Right renal pelvis (tissue), 4 donors: ENCODE measurements around the gene SUN3. TPM values are rescaled to one million over a fixed set of nuclear protein-coding genes. Genes with fewer than 3 reads are reported as not detected.
A peak's percentile ranks its signal among the peaks of the same experiment; 100 is the strongest.
"Not testable (repeated sequence)": the region's sequence is repeated elsewhere in the genome, so short reads cannot be mapped to it uniquely, and the experiment has no call there.

Experiments used
- DNase-seq, 4 donors: peaks; one replicate each; pipeline ENCODE4 v3.0.0-alpha.2; 2013; ENCODE audit warnings: low read depth in 4 of 4, low spot score in 3 of 4, missing footprints in 1 of 4
- polyA plus RNA-seq, 4 donors: library from polyadenylated mRNA; unstranded; fragments of 120-200 nt; gene quantifications; one replicate each; pipeline ENCODE4 v1.2.1, GENCODE V29; 2013; ENCODE audit not compliant: insufficient read length in 4 of 4

Gene SUN3
- polyA plus RNA-seq, 4 donors: 0.29 to 0.44 TPM; not detected in 2

DNA sequence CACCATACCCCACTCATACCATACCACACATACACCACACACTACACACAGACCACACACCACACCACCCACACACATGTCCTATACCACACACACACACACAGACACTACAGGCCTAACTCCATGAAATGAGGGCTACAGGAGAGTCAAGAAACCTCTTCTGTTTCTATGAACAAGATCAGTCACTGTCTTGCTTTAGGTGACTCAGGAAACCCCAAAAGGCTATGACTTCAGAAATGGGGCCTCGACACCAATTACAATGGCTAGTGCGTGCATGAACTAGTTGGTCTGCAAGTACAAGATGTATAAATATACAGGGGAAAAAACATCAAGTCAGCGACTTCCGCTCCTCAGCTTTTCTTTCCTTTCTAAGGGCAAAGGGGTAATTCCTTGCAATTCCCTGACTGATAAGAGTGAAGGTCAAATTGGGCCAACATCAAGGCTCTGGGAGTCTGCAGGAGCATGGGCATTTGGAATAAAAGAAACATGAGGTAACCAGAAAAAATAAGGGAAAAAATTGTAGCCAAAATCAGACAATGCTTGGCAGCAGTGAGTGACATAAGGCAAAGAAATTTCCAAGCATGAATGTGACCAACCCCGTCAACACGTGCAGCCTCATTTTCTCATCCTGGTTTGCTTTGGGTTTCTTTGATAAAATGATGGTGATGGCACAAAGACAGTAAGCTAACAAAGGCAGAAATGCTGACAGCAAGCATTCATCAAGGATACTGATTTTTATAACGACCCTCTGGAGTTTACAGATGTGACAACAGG lies 82.1 kb downstream of the SUN3 start:
- DNase-seq: no peak

DNA sequence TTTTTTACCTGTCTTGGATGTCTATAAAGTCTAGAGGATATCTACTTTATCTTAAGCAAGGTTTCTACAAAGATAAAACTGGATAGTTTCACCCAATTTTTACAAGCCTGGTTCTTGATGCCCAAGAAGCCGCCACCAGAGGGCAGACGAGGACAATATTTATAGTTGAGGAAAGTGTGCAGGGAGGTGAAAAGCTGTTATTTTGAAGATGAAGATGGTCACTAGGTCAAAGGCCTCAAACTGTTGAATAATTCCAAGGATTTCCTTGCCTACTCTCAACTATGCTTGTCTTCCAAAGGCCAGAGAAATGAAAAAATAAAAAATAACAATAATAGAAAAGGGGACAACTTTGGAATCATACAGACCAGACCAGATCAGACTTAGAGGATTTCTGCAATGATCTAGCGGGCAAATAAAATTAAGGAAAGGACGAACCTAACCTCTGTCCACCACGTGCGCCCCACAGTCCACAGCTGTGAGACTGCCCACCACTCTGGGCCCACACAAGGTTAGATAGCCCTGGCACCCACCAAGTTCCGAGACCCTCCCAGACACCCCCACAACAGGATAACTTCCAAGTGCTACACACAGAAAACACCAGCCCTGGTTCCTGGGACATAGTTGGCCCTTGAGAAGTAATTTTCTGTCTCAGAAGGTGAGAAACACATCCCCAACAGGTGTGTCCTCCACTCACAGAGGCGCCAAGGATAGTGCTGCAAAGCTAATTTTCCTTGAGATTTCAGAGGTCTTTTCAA lies 83.5 kb downstream of the SUN3 start:
- DNase-seq: peak; percentile 36 to 58 (median 45)

DNA sequence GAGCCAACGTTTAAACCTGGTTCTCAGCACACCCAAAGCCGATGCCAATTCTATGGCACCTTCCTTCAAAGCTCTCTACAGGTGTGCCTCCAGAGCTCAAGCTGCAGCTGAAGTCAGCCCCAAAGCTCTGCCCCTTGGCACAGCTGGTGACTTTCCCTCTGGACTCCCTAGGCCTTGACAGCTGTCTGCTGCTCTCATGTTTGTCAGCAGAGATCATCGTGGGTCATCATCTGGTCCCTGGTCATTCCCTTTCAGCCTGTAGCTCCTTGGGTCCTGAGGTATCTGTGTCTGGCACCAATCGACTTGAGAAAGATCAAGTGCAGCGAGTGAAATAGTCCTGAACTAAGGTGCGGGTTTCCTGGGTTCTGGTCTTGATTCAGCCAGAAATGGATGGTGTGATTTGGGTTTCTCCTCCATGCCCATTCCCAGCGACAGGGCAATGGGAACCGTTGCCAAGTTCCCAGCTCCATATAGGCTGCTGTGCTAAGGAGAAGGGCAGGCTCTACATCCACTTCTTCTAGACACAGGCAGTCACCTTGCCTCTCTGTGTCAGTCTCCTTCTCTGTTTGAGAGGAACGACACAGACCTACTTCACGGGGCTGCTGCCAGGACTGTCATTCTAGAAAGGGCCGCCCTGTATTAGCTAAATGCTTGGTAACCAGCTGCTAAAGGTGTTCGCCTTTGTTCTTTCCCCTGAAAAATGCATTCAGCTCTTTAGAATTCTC lies 84.2 kb downstream of the SUN3 start:
- no peak for DNase-seq

DNA sequence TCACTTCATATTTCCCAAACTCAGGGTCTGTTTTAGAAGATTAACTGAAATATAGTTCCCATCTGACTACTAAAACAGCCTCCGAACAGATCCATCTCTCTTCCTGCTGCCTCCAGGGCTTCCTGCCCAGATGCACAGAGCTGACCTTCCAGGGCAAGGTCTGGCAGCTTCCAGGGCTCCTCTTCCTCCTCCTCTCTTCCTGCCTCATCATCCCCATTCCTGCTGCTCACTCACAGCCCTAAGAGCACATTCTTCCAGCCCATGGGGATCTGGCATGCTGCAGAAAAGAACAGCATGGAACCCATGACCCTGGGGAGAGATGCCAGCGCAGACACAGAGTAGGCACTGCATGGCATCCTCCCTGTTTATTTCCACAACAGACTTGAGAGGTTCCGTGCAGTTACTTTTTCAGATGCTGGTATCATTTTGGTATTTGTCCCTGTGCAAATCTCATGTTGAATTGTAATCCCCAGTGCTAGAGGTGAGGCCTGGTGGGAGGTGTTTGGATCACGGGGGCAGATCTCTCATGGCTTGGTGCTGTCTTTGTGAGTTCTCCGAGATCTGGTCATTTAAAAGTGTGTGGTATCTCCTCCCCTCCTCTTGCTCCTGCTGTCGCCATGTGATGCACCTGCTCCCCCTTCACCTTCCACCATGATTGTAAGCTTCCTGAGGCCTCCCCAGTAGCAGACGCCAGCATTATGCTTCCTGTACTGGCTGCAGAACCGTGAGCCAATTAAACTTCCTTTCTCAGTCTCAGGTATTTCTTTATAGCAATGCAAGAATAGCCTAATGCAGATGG lies 85.0 kb downstream of the SUN3 start:
- DNase-seq: no peak

DNA sequence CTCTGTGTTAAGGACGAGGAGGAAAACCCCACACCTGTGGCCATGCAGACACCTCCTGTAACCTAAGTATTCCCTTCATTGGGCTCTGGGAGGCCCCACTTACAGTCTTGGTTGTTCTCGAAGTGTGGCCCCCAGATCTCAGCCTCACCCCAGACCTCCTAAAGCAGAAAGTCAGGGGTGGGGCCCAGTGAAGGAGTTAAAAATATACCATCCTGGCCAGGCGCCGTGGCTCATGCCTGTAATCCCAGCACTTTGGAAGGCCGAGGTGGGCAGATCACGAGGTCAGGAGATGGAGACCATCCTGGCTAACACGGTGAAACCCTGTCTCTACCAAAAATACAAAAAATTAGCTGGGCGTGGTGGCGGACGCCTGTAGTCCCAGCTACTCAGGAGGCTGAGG lies 86.3 kb downstream of the SUN3 start:
- DNase-seq: not testable (repeated sequence)

DNA sequence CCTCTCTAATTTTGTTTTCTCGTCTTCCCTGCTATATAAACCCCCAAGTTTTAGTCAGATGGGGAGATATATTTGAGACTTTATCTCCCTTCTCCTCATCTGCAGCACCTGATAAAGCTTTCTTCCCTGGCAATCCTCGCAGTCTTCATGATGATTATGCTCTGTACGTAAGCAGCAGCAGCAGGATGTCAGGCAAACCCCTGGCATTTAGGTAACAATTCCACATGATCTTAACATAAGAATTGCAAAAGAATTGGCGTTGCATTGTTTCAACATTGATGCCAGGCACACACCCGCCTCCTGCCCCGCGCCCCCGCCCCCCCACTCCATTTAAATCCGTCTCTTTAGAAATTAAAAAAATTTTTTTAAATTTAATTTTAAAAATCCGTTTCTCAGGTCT lies 86.8 kb downstream of the SUN3 start:
- DNase-seq: no peak

DNA sequence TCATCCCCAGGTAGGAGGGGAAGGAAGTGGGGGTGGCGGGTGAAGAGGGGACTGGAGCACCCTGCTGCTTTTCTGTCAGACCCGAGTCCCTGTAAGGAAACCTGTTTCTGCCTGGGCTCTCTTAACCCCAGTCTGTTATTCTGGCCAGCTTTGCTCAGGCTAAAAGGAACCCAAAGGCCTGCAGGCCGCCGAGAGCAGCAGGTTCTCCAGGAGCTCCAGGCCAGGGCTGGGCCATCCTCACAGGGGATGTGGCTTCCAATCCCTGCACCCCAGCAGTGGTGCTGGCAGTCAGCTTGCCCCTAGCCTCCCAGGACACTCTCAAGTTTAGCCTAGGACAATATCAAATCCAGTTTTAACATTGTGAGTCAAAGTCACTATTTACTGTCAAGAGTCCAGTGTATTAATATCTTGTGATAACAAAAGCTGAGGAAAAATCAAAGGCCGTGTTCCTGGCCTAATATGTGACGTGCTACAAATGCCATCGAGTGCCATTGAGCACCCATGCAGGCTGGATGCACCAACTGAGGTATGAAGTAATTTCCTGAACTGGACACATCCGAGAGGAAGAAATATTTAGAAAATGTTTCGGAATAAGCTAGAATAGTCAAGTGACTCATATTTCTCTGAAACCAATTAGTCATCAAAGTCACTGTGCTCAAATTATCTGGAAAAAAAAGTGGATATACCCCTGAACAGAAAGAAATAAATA lies 87.6 kb downstream of the SUN3 start:
- no peak for DNase-seq

DNA sequence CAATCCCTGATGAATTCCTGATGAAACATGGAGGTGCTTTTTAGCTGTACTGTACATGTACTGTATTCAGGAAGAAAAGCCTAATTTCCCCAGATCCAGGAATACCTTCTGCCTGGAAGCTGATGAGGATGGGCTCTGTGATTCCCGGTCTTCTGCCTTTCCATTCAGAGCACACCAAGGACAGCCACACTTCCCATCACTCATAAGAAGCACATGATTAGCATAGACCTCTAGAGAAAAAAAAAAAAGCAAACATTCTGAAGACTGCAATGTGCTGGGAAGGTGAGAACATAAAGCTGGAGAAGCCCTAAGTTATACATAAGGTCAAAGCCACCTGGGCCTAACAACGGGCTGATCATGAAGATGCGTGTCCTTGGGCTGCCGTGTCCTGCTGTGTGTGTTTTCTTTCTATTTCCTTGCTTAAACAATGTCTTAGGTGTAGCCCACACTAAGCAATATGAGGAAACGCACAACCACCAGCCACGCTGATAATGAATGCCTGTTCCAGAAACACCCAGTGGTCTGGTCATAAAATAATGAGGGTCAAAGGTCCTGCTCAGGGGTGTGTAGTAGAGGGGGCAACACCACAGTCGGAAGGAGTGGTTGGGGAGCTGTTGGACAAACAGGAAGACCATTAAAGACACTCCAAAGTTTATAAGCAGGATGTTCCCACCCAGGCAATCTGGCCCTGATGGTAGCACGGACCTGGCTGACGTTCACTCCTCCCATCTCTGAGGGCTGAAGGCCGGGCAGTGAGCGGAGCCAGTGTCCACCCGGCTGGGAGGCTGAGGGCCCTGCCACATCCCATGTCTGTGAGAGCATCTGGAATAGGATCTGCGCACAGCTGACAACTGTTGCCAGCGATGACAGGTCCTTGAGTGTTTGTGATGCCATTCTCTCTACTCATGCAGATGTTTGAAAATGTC lies 88.6 kb downstream of the SUN3 start:
- no peak for DNase-seq

DNA sequence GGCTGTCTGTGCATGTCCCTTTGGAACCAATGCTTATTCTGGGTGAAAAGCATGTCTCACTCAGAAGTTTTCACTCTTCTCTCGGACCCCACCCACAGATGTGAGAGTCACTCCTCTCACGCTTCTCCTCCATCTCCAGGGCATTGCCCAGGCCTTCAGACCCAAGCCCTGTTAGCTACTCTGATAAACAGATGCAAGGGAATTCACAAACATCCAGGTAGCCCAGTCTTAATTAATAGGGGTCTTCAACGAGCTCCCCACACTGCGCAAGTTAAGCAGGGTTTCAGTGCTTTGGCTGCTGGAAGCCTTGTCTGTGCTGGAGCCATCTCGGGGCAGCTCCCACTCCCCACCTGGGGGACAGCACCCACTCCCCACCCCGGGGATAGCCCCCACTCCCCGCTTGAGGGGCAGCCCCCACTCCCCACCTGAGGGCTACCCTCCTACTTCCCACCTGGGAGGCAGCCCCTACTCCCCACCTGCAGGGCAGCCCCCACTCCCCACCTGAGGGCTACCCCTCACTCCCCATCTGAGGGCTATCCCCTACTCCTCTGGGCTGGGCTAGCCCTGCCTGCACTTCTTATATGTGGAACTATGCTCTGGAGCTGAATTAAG lies 89.4 kb downstream of the SUN3 start:
- DNase-seq: no peak

DNA sequence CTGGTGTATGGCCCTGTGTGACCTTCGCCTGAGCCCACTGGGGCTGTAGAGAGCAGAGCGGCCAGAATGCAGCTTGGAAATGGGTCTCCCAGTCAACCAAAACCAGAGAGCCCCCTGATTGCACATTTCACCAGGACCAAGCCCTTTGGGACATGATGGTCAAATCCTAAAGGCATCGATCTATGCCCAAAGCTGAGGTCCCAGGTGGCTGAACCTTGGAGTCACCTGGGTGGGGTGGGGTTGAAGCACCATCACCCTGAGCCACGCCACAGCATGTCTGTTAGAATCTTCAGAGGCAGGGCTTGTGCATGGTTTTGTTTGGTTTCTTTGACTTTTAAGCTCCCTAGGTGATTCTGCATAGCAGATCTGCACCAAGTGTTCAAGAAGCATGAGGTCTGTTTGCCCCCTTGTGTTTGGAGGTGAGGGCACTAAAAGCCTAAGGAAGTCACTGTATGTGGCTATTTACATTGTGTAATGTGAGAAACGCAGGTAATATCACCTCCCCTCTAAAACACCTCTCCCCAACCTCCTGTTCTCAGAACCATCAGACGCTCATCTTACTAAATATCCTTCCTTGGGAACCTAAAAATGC lies 90.2 kb downstream of the SUN3 start:
- DNase-seq: no peak

DNA sequence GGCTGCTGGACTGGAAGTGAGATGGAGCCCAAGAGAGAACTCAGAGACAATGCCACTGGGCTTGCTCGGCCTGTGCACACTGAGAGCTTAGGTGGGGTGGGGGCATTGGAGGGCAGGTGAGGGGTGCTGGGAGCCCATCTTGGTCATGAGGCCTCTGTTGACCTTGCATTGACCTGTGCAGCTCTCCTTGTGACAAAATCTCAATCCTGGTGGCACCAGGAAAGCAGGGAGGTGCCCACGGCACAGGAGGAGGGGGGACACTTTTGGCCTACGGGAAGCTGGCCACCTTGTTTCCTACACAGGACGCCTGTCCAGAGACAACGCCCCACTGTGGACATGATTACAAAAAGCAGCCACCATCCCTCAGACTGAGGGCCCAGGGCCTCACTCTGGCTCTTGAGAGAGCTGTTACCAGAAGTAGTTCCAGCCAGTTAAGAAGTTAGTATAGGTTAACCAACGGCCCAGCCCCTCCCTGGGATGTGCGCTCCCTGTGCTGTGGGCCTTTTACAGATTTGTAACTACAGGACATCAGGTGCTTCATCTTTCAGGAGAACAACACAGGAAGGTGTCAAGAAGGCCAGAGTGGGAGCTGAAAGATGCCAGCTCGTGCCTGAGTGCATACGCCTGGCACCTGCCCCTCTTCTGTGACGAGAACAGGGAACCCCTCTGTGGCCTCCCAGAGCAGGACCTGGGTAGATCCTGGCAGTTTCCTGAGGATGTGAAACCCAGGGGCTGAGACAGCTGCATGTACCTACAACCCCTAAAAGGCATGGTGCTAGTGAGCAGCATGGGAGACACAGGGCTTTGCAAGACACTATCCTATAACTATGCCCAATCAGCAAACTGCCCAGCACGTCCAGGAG lies 91.0 kb downstream of the SUN3 start:
- no peak for DNase-seq

Other genes with a start within 250 kb of the SUN3 start
- under 1 TPM; 0.06 to 0.73 (median 0.15) TPM for gene PKD1L1, start 80.6 kb downstream of the SUN3 start, polyA plus RNA-seq
- gene HUS1, start 49.5 kb downstream of the SUN3 start, polyA plus RNA-seq: 10 to 100 TPM; 17.7 to 24.3 (median 22.4) TPM
- gene C7orf57, start 6.4 kb upstream of the SUN3 start, polyA plus RNA-seq: under 1 TPM; 0.58 to 0.90 (median 0.69) TPM
- 10 to 100 TPM in 3 of 4 donors, 1 to 10 TPM in 1; 9.1 to 15.2 (median 12.3) TPM for gene UPP1, start 60.2 kb upstream of the SUN3 start, polyA plus RNA-seq
- 1 to 10 TPM in 1 of 4 donors, under 1 TPM in 3; 0.76 to 1.0 (median 0.96) TPM for gene ABCA13, start 142.4 kb upstream of the SUN3 start, polyA plus RNA-seq